K562 (cell line): ENCODE data around the gene MS4A1. TPM values are rescaled to one million over a fixed set of nuclear protein-coding genes. Genes with fewer than 3 reads are reported as not detected.

Experiments used
- GMEB1 ChIP-seq: fragments of 250-450 bp; sonication (Bioruptor Pico); IDR thresholded peaks from 2 replicates; pipeline ENCODE4 v1.4.0; 2020; ENCODE audit warnings: mild to moderate bottlenecking
- ZNF24 ChIP-seq: fragments of 450-650 bp; IDR thresholded peaks from 2 replicates; pipeline ENCODE4 v1.6.1; 2016
- polyA plus RNA-seq, 8 experiments: library from polyadenylated mRNA; depleted of rRNA in 4 of 8; stranded (reverse) in 5 of 8; unstranded in 3 of 8; fragments of >200 nt; fragmentation: Nextera tagmentation in 2 of 8; fragmentation: Illumina TruSeq in 1 of 8; extraction: Ambion mirVana in 2 of 8; extraction: Trizol in 1 of 8; gene quantifications; 2 replicates each; pipeline versions ENCODE4 v1.2.1 to v1.2.3, GENCODE V29; 2011 to 2014; ENCODE audit warnings: inconsistent platforms in 1 of 8, missing spikeins in 1 of 8
- total RNA-seq, 7 experiments: library from RNA; depleted of rRNA in 6 of 7; stranded (reverse); fragments of >200 nt in 6 of 7; fragmentation: Illumina TruSeq in 2 of 7; extraction: Trizol in 2 of 7; gene quantifications; 2 replicates each; pipeline versions ENCODE4 v1.2.1 to v1.2.3, GENCODE V29; 2011 to 2021; ENCODE audit warnings: low replicate concordance in 1 of 7
- TF ChIP-seq, protein P1 (sequence below), 2 experiments: IDR thresholded peaks; 2 replicates each; pipeline ENCODE4 v1.6.1; 2011; ENCODE audit warnings: borderline replicate concordance in 1 of 2, control low read depth in 1 of 2, low read depth in 1 of 2, low read length in 1 of 2, mild to moderate bottlenecking in 1 of 2, mixed read lengths in 1 of 2, moderate library complexity in 1 of 2; ENCODE audit not compliant: insufficient read depth in 1 of 2, insufficient read length in 1 of 2, poor library complexity in 1 of 2, severe bottlenecking in 1 of 2; ENCODE audit errors: extremely low read depth in 1 of 2

Gene MS4A1
- total and polyA plus RNA-seq, 9 of the 15 experiments (the other 6 are each of a cell fraction or from before 2014, with no cell fraction given), result 0.01 to 0.24 (median 0.03) TPM; not detected in 5

DNA sequence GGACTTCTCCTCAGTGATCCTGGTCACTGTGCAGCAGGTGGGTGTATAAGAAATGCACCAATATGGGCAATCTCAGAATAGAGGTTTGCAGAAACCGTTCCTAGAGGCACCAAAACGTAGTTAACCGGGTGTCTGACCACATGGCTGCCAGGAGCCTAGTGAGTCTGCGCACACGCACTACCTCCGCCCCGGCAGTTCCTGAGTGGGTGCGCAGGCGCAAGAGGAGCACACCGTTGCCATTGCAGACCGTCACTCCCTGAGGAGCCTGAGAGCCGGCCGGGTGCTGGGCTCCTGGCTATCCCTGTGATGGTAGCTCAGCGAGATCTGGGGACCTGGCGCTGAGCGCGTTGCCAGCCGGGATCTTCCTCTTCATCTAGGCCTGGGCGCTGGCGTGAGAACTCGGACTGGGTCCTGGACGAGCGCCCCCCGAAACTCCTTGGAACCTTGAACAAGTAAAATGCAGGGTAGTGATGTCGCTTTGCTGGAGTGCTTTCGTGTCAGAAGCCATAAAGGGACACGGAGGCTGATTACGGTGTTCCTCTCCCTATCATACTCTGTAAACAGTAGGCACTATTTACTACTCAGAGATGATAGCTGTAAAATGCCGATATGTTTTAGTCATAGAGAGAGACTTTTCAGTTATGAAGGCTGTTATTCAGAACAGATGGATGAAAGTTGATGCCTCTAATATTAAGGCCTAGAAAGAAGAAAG, 59.7 kb downstream of the MS4A1 start, which contains the start of gene MS4A13 (continued):
- 0 out of 2 replicates have a peak, but pooled peaks have one; percentile 17 for TF ChIP-seq GMEB1 (CRISPR knock-in tag)
- no peak for TF ChIP-seq ZNF24
- TF ChIP-seq, protein P1, sequence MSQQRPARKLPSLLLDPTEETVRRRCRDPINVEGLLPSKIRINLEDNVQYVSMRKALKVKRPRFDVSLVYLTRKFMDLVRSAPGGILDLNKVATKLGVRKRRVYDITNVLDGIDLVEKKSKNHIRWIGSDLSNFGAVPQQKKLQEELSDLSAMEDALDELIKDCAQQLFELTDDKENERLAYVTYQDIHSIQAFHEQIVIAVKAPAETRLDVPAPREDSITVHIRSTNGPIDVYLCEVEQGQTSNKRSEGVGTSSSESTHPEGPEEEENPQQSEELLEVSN (IDR thresholded peaks at IDR 0.05; ENCODE audit: borderline replicate concordance in 1 of 2, extremely low read depth in 1 of 2, insufficient read depth in 1 of 2, insufficient read length in 1 of 2, low read depth in 1 of 2, low read length in 1 of 2, poor library complexity in 1 of 2, severe bottlenecking in 1 of 2), result peak; percentile 64 to 66
- TF ChIP-seq, all 486 proteins: peak for 22

Other genes with a start within 250 kb of the MS4A1 start
Only the 7 nearest of the 9 such genes appear.
- 7.4 and 8.2 TPM in 2 replicates for gene MS4A4A, start 175.2 kb upstream of the MS4A1 start, total RNA-seq (2014; rRNA removed)
- 10.0 and 10.1 TPM in 2 replicates for gene MS4A4A, start 175.2 kb upstream of the MS4A1 start, total RNA-seq (2014; rRNA removed; fragmentation: Illumina TruSeq; extraction: Trizol)
- 12.0 and 13.1 TPM in 2 replicates for gene MS4A4A, start 175.2 kb upstream of the MS4A1 start, total RNA-seq (2015; rRNA removed; fragmentation: Illumina TruSeq; extraction: Trizol)
- 10.7 and 11.2 TPM in 2 replicates for gene MS4A4A, start 175.2 kb upstream of the MS4A1 start, total RNA-seq (2021)
- 0.77 and 101 TPM in 2 replicates for gene MS4A4A, start 175.2 kb upstream of the MS4A1 start, polyA plus RNA-seq (2011; rRNA removed)
- 8.6 and 9.3 TPM in 2 replicates for gene MS4A4A, start 175.2 kb upstream of the MS4A1 start, polyA plus RNA-seq (2014; fragmentation: Illumina TruSeq; extraction: Trizol)
- 10 to 100 TPM; 40.0 to 41.4 TPM for gene MS4A4A, start 175.2 kb upstream of the MS4A1 start, polyA plus RNA-seq (2014; fragmentation: Nextera tagmentation; extraction: Ambion mirVana)
- 5.8 and 10.0 TPM in 2 replicates for gene MS4A4A, start 175.2 kb upstream of the MS4A1 start, polyA plus RNA-seq (2014; rRNA removed)
- not detected in 2 replicates for gene MS4A6E, start 128.6 kb upstream of the MS4A1 start, total RNA-seq (2014; rRNA removed)
- not detected in 2 replicates for gene MS4A6E, start 128.6 kb upstream of the MS4A1 start, total RNA-seq (2014; rRNA removed; fragmentation: Illumina TruSeq; extraction: Trizol)
- gene MS4A6E, start 128.6 kb upstream of the MS4A1 start, total RNA-seq (2015; rRNA removed; fragmentation: Illumina TruSeq; extraction: Trizol), result not detected in 2 replicates
- not detected in 2 replicates for gene MS4A6E, start 128.6 kb upstream of the MS4A1 start, total RNA-seq (2021)
- gene MS4A6E, start 128.6 kb upstream of the MS4A1 start, polyA plus RNA-seq (2011; rRNA removed), result 0.46 TPM in 1 of 2 replicates, not detected in the other
- not detected in 2 replicates for gene MS4A6E, start 128.6 kb upstream of the MS4A1 start, polyA plus RNA-seq (2014; fragmentation: Illumina TruSeq; extraction: Trizol)
- gene MS4A6E, start 128.6 kb upstream of the MS4A1 start, polyA plus RNA-seq (2014; fragmentation: Nextera tagmentation; extraction: Ambion mirVana), result under 1 TPM; 0.13 to 0.15 TPM
- gene MS4A6E, start 128.6 kb upstream of the MS4A1 start, polyA plus RNA-seq (2014; rRNA removed), result not detected in 2 replicates
- not detected in 2 replicates for gene MS4A7, start 77.3 kb upstream of the MS4A1 start, total RNA-seq (2014; rRNA removed)
- not detected in 2 replicates for gene MS4A7, start 77.3 kb upstream of the MS4A1 start, total RNA-seq (2014; rRNA removed; fragmentation: Illumina TruSeq; extraction: Trizol)
- not detected in 2 replicates for gene MS4A7, start 77.3 kb upstream of the MS4A1 start, total RNA-seq (2015; rRNA removed; fragmentation: Illumina TruSeq; extraction: Trizol)
- gene MS4A7, start 77.3 kb upstream of the MS4A1 start, total RNA-seq (2021), result 0.20 TPM in 1 of 2 replicates, not detected in the other
- gene MS4A7, start 77.3 kb upstream of the MS4A1 start, polyA plus RNA-seq (2011; rRNA removed), result not detected in 2 replicates
- not detected in 2 replicates for gene MS4A7, start 77.3 kb upstream of the MS4A1 start, polyA plus RNA-seq (2014; fragmentation: Illumina TruSeq; extraction: Trizol)
- not detected for gene MS4A7, start 77.3 kb upstream of the MS4A1 start, polyA plus RNA-seq (2014; fragmentation: Nextera tagmentation; extraction: Ambion mirVana)
- gene MS4A7, start 77.3 kb upstream of the MS4A1 start, polyA plus RNA-seq (2014; rRNA removed), result not detected in 2 replicates
- not detected in 2 replicates for gene MS4A14, start 59.4 kb upstream of the MS4A1 start, total RNA-seq (2014; rRNA removed)
- gene MS4A14, start 59.4 kb upstream of the MS4A1 start, total RNA-seq (2014; rRNA removed; fragmentation: Illumina TruSeq; extraction: Trizol), result not detected in 2 replicates
- not detected in 2 replicates for gene MS4A14, start 59.4 kb upstream of the MS4A1 start, total RNA-seq (2015; rRNA removed; fragmentation: Illumina TruSeq; extraction: Trizol)
- not detected in 2 replicates for gene MS4A14, start 59.4 kb upstream of the MS4A1 start, total RNA-seq (2021)
- not detected in 2 replicates for gene MS4A14, start 59.4 kb upstream of the MS4A1 start, polyA plus RNA-seq (2011; rRNA removed)
- not detected in 2 replicates for gene MS4A14, start 59.4 kb upstream of the MS4A1 start, polyA plus RNA-seq (2014; fragmentation: Illumina TruSeq; extraction: Trizol)
- gene MS4A14, start 59.4 kb upstream of the MS4A1 start, polyA plus RNA-seq (2014; fragmentation: Nextera tagmentation; extraction: Ambion mirVana), result not detected
- gene MS4A14, start 59.4 kb upstream of the MS4A1 start, polyA plus RNA-seq (2014; rRNA removed), result not detected in 2 replicates
- gene MS4A5, start 26.3 kb upstream of the MS4A1 start, total RNA-seq (2014; rRNA removed), result not detected in 2 replicates
- not detected in 2 replicates for gene MS4A5, start 26.3 kb upstream of the MS4A1 start, total RNA-seq (2014; rRNA removed; fragmentation: Illumina TruSeq; extraction: Trizol)
- not detected in 2 replicates for gene MS4A5, start 26.3 kb upstream of the MS4A1 start, total RNA-seq (2015; rRNA removed; fragmentation: Illumina TruSeq; extraction: Trizol)
- not detected in 2 replicates for gene MS4A5, start 26.3 kb upstream of the MS4A1 start, total RNA-seq (2021)
- gene MS4A5, start 26.3 kb upstream of the MS4A1 start, polyA plus RNA-seq (2011; rRNA removed), result not detected in 2 replicates
- not detected in 2 replicates for gene MS4A5, start 26.3 kb upstream of the MS4A1 start, polyA plus RNA-seq (2014; fragmentation: Illumina TruSeq; extraction: Trizol)
- not detected for gene MS4A5, start 26.3 kb upstream of the MS4A1 start, polyA plus RNA-seq (2014; fragmentation: Nextera tagmentation; extraction: Ambion mirVana)
- gene MS4A5, start 26.3 kb upstream of the MS4A1 start, polyA plus RNA-seq (2014; rRNA removed), result not detected in 2 replicates
- gene MS4A12, start 36.9 kb downstream of the MS4A1 start, total RNA-seq (2014; rRNA removed), result not detected in 2 replicates
- not detected in 2 replicates for gene MS4A12, start 36.9 kb downstream of the MS4A1 start, total RNA-seq (2014; rRNA removed; fragmentation: Illumina TruSeq; extraction: Trizol)
- not detected in 2 replicates for gene MS4A12, start 36.9 kb downstream of the MS4A1 start, total RNA-seq (2015; rRNA removed; fragmentation: Illumina TruSeq; extraction: Trizol)
- not detected in 2 replicates for gene MS4A12, start 36.9 kb downstream of the MS4A1 start, total RNA-seq (2021)
- gene MS4A12, start 36.9 kb downstream of the MS4A1 start, polyA plus RNA-seq (2011; rRNA removed), result not detected in 2 replicates
- gene MS4A12, start 36.9 kb downstream of the MS4A1 start, polyA plus RNA-seq (2014; fragmentation: Illumina TruSeq; extraction: Trizol), result not detected in 2 replicates
- gene MS4A12, start 36.9 kb downstream of the MS4A1 start, polyA plus RNA-seq (2014; fragmentation: Nextera tagmentation; extraction: Ambion mirVana), result not detected
- gene MS4A12, start 36.9 kb downstream of the MS4A1 start, polyA plus RNA-seq (2014; rRNA removed), result not detected in 2 replicates
- gene MS4A13, start 59.5 kb downstream of the MS4A1 start, total RNA-seq (2014; rRNA removed), result not detected in 2 replicates
- gene MS4A13, start 59.5 kb downstream of the MS4A1 start, total RNA-seq (2014; rRNA removed; fragmentation: Illumina TruSeq; extraction: Trizol), result 0.51 TPM in 1 of 2 replicates, not detected in the other
- 0.23 TPM in 1 of 2 replicates, not detected in the other for gene MS4A13, start 59.5 kb downstream of the MS4A1 start, total RNA-seq (2015; rRNA removed; fragmentation: Illumina TruSeq; extraction: Trizol)
- 0.40 TPM in 1 of 2 replicates, not detected in the other for gene MS4A13, start 59.5 kb downstream of the MS4A1 start, total RNA-seq (2021)
- gene MS4A13, start 59.5 kb downstream of the MS4A1 start, polyA plus RNA-seq (2011; rRNA removed), result 0.09 and 0.36 TPM in 2 replicates
- not detected in 2 replicates for gene MS4A13, start 59.5 kb downstream of the MS4A1 start, polyA plus RNA-seq (2014; fragmentation: Illumina TruSeq; extraction: Trizol)
- gene MS4A13, start 59.5 kb downstream of the MS4A1 start, polyA plus RNA-seq (2014; fragmentation: Nextera tagmentation; extraction: Ambion mirVana), result under 1 TPM; 0.15 to 0.43 TPM
- not detected in 2 replicates for gene MS4A13, start 59.5 kb downstream of the MS4A1 start, polyA plus RNA-seq (2014; rRNA removed)